Measurements from ENCODE around the gene KDM6A.

- TF ChIP-seq GATA2 (IDR thresholded peaks at IDR 0.05; ENCODE audit: low read depth, low read length), result no peak
- TF ChIP-seq GATA3 (IDR thresholded peaks at IDR 0.05; ENCODE audit: low read depth, low read length), result no peak
These were observed 177.6 kb downstream of the KDM6A start for GRCh38 chrX:45050558-45050957.

Data from SH-SY5Y (cell line).